SHP77 treated with DMSO at 0.1 percent for 48 hours (cell line): Measurements from ENCODE around the gene IRF2BP2.

Experiments used
- DNase-seq: peaks from one replicate; lab custom pipeline; 2025; lab: John Stamatoyannopoulos, UW

Gene IRF2BP2

DNA sequence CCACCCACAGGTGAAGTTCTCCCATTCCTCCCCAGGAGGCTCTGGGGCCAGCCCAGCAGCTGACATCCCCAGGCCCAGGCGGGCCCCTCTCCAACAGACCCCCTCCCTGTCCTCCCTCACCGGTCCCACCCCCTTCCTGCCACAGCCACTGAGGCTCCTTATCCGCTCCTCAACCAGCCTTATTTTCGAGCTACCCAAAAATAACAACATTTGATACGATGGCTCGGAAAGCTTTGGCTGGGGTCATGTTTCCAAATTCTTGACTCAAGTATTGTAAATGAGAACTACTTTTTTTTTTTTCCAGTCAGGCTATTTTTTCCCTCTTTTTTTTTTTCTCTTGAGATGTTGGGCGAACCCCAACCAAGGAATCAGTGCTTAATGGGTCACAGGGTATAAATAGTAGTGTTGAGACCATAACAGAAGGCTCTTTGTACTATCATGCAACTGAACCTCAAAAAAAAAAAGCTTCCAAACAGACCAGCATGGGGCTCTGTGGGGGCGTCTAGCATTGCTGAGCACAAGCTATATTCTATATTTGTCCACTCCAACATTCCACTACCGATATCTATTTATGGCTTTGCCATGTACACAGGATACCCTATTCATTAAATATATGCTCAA is 27.2 kb downstream of the IRF2BP2 start:
- DNase-seq: no peak

DNA sequence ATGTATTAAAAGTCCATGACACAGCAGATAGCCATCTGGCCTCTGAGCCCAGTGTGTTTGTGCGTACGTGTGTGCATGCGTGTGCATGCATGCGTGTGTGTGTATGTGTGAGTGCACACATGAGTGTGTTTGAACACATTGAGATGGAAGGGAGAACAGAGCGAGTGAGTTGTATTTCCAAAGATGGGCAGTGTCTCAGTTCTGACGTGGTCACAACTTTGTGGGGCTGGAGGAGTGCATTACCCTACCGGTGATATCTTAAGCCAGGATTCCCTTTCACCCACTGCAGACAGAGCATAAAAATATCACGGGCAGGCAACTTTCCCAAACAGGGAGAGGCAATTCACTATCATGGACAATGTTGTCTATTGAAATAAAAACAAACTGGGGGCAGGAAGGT is 27.8 kb downstream of the IRF2BP2 start:
- no peak for DNase-seq

DNA sequence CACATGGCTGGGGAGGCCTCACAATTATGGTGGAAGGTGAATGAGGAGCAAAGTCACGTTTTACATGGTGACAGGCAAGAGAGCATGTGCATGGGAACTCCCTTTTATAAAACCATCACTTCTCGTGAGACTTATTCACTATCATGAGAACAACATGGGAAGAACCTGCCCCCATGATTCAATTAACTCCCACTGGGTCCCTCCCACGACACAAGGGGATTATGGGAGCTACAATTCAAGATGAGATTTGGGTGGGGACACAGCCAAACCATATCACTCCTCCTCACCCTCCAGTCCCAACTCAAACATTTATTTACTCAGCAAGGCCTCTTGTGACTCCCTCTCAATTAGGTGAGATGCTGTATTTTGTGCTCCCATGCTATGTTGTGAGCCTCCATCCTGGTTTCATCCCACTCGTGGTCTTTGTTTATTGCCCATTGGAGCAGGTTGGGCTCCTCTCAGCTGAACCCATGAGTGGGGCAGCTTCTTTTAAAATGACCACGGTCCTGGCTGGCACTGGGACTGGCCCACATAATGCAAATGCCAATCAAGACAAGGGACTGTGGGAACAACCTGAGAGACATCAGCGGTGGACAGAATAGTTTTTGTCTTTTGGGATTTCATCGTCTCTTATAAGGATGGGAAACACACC is 28.8 kb downstream of the IRF2BP2 start:
- no peak for DNase-seq

DNA sequence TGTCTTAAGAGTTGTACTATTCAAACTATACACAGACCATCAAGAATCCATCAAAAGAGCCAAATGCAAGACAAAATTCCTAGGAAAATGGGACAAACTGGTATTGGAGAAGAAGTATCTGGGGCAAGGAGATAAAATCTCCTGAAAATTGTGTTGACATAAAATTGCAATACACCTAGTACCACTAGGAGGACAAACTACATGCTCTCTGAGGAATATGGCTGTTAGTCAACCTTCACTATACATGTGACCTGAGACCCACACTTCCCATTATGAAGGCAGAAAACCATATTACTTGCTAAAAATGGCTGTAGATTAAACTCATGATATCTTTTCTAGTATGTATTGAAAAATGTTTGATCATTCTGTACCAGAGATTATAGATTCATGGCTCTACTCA is 30.0 kb downstream of the IRF2BP2 start:
- DNase-seq: no peak

DNA sequence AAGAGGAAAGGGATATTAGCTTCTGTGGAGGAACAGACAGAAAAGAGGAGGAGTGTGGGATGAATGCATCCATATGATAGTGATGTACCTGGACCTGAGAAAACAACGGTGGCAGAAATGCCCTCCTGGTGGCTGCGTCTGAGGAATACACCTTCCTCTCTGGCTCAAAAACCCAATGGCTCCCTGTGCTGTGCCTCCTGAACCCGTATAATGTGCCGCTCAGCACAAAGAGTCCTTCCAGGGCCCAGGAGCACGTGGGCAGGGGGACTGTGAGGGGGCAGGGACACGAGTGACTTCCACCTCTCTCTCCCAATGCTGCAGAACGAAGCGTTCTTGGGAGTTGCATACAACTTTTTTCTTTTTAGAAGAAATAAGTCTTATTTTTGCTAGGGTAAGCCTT is 31.2 kb downstream of the IRF2BP2 start:
- no peak for DNase-seq

DNA sequence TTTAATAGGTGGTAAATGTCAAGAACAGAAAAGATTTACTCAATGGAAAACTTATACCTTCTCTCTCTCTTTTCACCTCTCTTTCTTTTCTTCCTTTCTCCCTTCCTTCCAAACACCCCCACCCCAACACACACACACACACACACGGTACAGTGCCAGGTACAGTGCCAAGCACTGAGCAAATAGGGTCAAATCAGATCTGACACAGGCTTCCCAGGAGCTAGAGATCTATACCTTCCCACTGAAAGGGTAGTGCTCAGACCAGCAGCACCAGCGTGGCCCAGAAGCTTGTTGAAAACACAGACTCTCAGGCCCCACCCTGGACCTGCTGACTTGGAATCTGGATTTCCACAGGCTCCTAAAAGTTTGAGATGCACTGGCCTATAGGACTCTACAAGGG is 31.9 kb downstream of the IRF2BP2 start:
- DNase-seq: no peak

DNA sequence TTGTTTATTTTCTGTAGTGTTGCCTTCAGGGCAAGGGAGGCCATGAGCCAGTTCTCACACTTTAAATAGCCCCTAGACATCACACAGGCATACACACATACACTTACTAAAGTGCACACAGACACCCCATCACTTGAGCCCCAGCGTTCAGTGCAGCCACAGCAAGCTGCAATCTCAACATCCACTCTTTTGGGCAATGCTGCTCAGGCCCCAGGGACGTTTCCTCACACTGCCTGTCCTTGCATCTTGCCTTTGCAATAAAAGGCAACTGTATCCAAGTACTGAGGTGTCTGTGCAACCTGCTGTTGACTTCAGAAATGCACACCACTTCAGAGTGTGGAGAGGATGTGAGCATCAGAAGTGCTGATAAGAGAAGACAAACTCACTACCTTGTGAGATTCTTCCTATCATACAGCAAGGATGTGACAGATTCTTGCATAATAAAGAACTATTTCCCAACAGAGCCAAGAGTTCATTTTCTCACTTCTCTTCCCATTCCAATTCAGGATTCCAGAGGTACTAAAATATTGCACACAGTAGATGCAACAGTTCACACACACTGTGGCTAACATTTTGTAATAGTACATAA is 36.2 kb downstream of the IRF2BP2 start:
- DNase-seq: no peak

DNA sequence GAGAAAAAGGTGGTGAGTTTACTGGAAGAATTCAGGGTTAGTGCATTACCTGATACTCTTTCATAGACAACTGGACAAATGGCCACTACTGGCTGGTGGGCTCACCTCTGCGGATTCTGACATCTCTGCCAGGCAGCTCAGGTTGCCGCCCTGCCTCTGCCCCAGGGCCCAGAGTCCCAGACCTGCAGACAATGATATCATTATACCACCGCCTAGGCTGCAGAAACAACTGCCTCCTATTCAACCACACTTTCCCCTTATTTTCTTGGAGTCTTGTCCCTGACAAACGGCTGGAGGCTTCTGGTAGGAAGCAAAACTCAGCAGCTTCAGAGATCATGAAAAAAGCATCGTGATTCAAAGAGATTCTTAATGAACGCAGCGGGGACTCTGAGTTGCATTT is 37.0 kb downstream of the IRF2BP2 start:
- DNase-seq: no peak

DNA sequence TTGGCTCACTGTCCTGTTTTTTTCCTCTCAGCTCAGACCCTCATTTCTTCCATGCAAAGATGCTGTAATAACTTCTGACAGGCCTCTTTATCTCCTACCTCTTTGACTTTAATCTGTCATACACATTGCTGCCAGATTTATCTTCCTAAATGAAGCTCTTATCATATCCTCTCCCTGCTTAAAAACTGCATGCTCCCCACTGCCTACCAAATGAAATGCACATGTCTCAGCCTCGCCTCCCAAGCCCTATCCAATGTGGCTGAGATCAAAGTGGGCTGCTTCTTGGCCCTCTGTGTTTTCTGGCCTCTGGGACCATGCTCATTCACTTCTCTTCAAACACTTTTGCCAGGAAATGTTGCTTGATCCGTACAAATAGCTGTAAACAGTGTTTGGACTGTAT is 38.3 kb downstream of the IRF2BP2 start:
- DNase-seq: no peak

DNA sequence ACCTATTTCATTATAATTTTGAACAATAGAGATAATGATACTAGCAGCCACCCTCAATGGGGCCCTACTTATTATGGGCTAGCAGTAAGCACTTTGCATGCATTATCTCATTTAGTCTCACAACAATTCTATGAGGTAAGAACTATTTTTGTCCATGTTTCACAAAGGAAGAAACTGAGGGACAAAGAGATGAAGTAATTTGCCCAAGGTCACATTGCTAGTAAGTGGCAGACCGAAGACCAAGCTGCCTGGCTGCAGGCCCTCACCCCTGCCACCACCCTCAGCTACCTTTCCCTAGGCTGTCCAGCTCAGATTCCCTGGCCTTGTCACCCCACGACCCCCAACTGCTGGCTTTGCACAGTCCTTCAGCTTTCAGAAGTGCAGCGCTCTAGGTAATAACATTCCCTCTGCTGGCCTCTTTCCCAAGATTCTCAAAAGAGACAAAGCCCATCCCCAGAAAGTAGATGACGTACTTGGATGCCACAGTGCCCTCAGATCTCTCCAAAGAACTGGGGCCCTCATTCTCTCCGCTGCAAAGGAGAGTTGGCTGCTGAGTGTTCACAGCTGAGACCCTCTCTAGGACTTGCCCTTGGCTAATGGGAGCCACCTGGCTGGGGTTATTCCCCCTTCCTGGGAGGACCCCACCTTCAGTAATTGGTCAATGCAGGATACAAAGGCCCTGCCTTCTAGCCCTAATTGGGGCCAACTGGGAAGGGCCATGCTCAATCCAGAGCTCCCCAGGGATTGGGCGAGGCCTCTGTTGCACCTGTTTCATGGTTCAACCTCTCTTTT is 39.5 kb downstream of the IRF2BP2 start:
- no peak for DNase-seq

DNA sequence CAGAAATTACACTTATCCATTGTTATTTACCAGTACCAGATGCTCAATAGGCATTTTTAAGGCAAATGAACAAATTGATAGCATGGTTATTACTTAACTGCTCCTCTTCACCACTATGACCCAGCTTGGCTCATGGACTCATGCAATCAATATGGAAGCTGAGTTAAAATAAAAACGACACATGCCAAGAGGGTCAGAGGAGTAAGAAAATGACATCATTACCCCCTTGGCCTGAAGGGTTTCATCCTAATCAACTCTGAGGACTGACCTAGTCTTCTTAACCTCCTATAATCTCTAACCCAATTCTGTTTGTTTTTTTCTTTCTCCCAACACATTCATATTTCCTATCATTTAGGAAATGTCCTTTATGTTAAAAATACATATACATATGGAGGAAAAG is 41.6 kb downstream of the IRF2BP2 start:
- DNase-seq: no peak

DNA sequence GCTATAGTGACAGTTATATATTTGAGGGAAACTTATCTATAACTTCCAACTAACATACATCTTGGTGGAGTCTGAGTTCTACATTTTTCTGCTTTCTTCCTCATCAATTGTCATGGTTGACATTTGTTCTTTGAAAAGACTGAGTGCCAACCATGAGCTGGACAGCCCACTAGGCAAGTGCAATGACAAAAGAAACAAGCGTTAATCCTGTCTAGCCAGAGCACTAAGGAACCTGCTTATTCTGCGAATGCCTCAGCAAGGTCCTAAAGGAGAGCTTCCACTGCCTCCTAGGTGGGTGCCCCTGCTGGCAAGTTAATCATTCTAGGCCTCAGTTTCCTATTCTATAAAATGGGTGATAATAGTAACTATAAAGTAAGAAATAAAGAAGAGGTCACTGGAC is 44.8 kb downstream of the IRF2BP2 start:
- DNase-seq: no peak

DNA sequence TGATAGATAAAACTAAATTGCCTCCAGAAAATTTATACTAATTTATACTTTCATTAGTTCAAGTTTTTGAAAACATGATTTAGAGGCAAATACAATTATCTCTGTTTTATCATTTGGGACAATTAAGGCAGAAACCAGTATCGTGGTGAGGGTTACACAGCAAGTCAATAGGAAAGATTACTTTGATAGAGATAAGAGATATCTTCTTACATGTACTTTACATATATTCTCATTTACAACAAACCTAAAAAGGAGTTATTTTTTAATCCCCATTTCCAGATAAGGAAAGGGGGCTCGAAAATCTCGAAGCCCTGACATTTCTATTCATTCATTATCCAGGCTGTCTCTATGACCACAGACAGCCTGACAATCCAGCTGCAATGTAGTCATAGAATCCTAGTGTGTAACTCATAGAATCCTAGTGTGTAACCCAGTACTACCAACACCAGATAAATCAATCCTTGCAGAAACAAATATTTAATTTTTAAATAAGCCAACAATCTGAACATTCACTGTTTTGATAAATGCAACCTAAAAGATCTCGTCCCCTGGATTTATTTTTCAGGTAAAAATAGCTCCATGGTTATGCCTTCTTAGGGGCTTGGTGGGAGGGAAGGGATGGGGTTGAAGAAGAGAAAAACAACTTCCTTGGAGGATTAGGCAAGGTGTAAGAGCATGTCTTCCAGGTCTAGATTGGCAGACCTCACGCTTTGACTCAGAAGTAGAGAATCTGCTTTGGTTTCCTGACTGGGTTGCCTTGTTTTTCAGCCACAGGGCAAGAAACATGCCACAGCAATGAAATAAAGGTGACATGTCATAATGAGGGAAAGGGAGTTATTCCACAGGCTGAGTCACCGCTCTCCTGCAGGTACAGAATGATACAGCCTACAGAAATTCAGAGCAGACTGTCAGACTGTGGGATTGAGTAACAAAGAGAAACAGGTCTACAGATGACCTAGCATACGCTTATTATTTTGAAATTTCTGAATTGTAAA is 45.6 kb downstream of the IRF2BP2 start:
- DNase-seq: no peak

DNA sequence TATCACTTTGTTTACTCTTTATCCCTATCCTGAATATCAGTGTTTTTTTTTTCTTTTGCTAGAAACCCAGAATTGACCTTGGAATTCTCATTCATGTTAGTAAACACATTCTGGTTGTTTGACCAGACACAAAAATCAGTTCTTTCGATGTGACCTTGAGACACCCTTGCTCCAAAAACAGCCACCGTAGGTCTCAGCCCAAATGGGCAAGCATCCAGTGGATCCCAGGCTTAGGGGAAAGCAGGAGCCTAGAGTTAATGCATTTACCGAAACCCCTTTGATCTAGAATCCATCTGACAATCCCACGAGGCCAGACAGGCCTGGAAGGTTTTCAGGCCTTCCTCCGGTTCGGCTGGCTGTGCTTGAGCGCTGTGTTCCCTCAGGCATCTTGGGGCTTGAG is 47.6 kb downstream of the IRF2BP2 start:
- no peak for DNase-seq

DNA sequence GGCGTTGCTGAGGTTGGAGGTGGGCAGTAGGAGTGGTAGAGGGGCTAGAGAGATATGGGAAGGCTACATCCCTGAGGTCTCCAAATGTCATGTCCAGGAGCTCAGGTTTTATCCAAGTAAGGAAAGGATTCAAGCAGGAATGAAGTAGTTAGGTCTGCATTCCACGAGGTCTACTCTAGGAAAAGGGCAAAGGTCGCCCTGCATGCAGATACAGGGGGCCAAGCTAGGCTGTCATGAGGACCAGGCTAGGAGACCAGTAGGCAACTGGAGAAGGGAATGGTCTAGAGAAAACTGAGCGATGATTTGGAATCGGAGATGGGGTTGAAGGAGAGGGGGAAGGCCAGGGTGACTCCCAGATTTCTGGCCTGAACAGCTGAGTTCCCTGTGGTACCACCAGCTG is 48.7 kb downstream of the IRF2BP2 start:
- no peak for DNase-seq

DNA sequence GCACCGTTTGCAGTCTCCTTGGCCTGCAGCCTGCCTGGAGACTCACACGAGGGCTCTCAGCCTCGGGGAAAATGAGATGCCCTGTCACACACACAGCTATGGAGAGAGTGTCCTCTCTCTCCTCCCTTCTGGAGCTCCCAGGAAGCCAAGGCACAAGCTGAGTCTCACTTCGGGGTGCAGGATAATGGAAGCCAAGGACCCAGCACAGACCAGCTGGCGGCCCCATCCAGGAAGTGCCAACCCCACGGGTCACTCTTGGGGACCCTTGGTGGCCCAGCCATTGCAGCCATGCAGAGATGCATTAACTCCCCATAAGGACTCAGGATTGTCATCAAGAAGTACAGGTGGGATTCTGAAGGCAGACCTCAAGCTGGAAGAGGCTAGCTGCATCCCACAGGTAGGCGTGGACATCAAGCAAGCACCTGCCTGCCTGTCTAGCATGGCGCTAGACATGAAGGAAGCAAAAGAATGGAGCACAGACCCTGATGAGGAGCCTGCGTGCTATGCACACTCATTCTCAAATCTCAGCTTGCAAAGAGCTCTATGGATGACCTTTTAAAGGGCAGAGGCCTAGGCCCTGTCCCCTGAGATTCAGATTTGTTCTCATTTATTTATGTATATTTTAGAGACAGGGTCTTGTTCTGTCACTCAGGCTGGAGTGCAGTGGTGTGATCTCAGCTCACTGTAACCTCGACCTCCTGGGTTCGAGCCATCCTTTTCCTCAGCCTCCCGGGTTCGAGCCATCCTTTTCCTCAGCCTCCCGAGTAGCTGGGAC is 49.9 kb downstream of the IRF2BP2 start:
- no peak for DNase-seq

DNA sequence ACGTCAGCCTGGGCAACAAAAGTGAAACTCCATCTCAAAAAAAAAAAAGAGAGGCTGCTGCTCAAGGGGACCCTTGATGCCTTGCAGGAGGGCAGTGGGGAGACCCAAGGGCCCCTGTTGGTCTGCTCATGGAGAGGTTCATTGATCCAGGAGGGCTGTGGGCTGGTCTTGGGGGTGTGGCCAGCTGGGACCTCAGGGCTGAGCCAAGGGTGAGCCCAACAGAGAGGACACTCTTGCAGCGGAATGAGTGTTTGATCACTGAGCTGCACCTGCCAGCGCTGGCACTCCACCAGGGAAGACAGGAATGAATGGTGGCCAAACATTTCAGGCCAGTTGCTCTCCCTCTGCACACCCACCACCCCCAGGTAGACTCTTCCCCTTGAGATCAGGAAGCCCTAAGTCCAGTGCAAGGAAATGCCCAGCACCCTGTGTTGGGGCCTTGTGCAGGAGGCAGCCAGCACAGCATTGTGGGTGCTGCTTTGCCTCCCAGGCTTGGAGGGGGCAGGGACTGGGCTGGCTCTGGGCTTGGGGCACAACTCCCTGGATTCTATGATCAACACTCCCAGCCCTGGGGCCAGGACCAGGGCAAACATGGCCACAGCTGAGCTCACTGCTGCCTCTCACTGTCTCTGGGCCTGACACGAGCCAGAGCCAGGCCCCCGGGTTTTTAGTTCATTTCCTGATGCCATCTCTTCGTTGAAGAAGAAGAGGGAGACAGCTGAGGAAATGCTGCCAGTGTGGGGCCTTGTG is 50.7 kb downstream of the IRF2BP2 start:
- DNase-seq: peak; percentile 62

DNA sequence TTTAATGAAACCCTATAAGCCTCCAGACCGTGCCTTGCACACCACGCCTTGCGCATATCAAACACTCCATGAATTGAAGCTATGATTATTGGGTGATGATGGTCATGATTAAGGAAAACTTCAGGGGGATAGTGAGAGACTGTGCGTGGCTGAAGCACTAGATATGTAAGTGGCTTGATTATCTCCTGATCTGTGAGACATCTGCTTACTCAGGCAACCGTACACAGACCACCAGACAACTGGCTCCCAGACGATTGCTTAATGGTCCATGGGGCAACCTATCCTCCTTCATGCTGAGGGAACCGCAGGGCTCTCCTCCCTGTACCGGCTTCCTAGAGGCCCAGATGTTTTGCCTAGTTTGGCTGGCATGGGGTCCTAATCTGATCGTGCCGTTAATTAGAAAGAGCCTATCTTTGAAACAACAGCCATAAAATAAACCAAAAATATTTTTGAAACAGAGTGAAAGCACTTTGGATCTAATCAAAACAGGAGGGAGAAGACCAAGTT is 51.6 kb downstream of the IRF2BP2 start:
- DNase-seq: no peak

DNA sequence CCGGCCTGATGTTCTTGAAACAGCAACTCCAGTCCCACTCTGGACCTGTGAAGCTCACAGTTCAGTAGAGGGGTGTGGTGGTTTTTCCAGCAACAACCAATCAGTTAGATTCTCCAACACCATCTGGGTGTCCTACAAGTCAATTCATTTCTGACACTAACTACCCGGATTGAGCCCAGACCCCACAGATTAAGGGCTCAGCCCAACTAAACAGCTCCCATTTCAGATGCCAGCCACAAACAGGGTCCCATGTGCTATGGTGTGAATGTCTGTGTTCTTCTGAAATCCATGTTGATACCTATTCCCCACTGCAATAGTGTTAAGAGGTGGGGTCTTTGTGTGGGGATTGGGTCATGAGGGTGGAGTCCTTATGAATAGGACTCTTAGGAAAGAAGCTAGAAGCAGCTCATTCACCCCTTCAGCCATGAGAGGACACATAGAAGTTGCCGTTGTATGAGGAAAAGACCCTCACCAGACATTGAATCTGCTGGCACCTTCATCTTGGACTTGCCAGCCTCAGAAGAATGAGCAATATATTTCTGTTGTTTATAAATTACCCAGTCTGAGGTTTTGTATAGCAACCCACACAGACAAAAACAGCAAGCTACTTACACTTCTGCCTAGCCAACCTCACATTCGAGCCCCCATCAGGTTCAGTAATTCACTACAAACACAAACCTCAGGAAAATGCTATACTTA is 53.6 kb downstream of the IRF2BP2 start:
- DNase-seq: no peak
